Endothelial cell of umbilical vein (primary cell): ENCODE measurements around the gene IL17F. TPM values are rescaled to one million over a fixed set of nuclear protein-coding genes. Genes with fewer than 3 reads are reported as not detected.

Experiments
- BruUV-seq: library from RNA; stranded (reverse); fragments of 400-500 nt; replicated peaks from 2 replicates; lab custom pipeline; 2021; lab: Mats Ljungman, UMichigan
- CTCF ChIA-PET: fragments of 300-600, 350-600 bp; sonication (Branson Sonifier 250); formaldehyde crosslinking; loops from one replicate; lab custom pipeline; 2021; ENCODE audit warnings: antibody characterized with exemption, inconsistent platforms; lab: Charles Lee
- POLR2A ChIA-PET: fragments of 300-600, 350-600 bp; sonication (Branson Sonifier 250); formaldehyde crosslinking; loops from one replicate; lab custom pipeline; 2021; ENCODE audit warnings: antibody characterized with exemption, inconsistent platforms; lab: Charles Lee
- DNase-seq: peaks from one replicate; pipeline ENCODE4 v3.0.0-alpha.2; 2011; ENCODE audit warnings: low read depth, low spot score
- FAIRE-seq: peaks from 2 replicates; lab custom pipeline; 2011; peaks lifted over from hg19 to GRCh38; lab: Jason Lieb, UNC
- H2AFZ ChIP-seq: 2 replicates; pipeline ENCODE4 v1.6.0; 2012; ENCODE audit warnings: low read depth, low read length, control low read depth, inconsistent platforms
- H3K27ac ChIP-seq: 2 replicates; pipeline ENCODE4 v1.5.1; 2011; ENCODE audit warnings: low read depth, mild to moderate bottlenecking, control low read depth, low read length, moderate library complexity; ENCODE audit not compliant: insufficient read depth
- H3K27me3 ChIP-seq, 2 experiments: 2 replicates each; pipeline versions ENCODE4 v1.6.0 to v1.6.1; 2011; ENCODE audit warnings: low read length in 2 of 2, mixed read lengths in 1 of 2; ENCODE audit not compliant: control insufficient read depth in 2 of 2, insufficient read depth in 2 of 2
- H3K36me3 ChIP-seq, 2 experiments: 2 replicates in 1 of 2; 3 replicates in 1 of 2; pipeline ENCODE4 v1.5.1; 2011; ENCODE audit warnings: low read length in 2 of 2, mild to moderate bottlenecking in 1 of 2, moderate library complexity in 1 of 2; ENCODE audit not compliant: control insufficient read depth in 2 of 2, insufficient read depth in 2 of 2; ENCODE audit errors: extremely low read depth in 1 of 2
- H3K4me1 ChIP-seq: 3 replicates; pipeline ENCODE4 v1.5.1; 2011; ENCODE audit warnings: mild to moderate bottlenecking, low read length; ENCODE audit not compliant: control insufficient read depth, insufficient read depth; ENCODE audit errors: extremely low read depth
- H3K4me2 ChIP-seq: 2 replicates; pipeline ENCODE4 v1.6.1; 2011; ENCODE audit warnings: low read length, control low read depth, mixed read lengths; ENCODE audit not compliant: insufficient read depth
- H3K4me3 ChIP-seq, 3 experiments: fragments of 200-600 bp in 1 of 3; sonication (generic), shearing (Covaris generic) in 1 of 3; replicated peaks in 1 of 3; 2 replicates each; pipeline ENCODE4 v1.5.1; 2011 to 2016; ENCODE audit warnings: control low read depth in 3 of 3, low read length in 3 of 3, mild to moderate bottlenecking in 2 of 3, inconsistent platforms in 1 of 3, low read depth in 1 of 3, moderate library complexity in 1 of 3; ENCODE audit not compliant: insufficient read depth in 1 of 3
- H3K79me2 ChIP-seq: 2 replicates; pipeline ENCODE4 v1.6.0; 2012; ENCODE audit warnings: low read length, inconsistent platforms; ENCODE audit not compliant: control insufficient read depth, insufficient read depth
- H3K9ac ChIP-seq: replicated peaks from 2 replicates; pipeline ENCODE3; 2011; ENCODE audit warnings: low read length, control low read depth; ENCODE audit not compliant: insufficient read depth; ENCODE audit errors: extremely low read depth
- H3K9me1 ChIP-seq: replicated peaks from 3 replicates; pipeline ENCODE4 v1.6.0; 2011; ENCODE audit warnings: mild to moderate bottlenecking, low read length; ENCODE audit not compliant: control insufficient read depth, insufficient read depth; ENCODE audit errors: extremely low read depth
- H3K9me3 ChIP-seq: replicated peaks from 2 replicates; pipeline ENCODE4 v1.5.1; 2012; ENCODE audit warnings: low read length, inconsistent platforms; ENCODE audit not compliant: control insufficient read depth, insufficient read depth
- H4K20me1 ChIP-seq: replicated peaks from 2 replicates; pipeline ENCODE3; 2011; ENCODE audit warnings: mild to moderate bottlenecking, low read length; ENCODE audit not compliant: control insufficient read depth, insufficient read depth; ENCODE audit errors: extremely low read depth
- EZH2 ChIP-seq: IDR thresholded peaks from 2 replicates; pipeline ENCODE4 v1.6.1; 2012; ENCODE audit warnings: borderline replicate concordance, low read depth, mild to moderate bottlenecking, moderate library complexity, low read length, inconsistent platforms; ENCODE audit not compliant: severe bottlenecking
- FOS ChIP-seq: IDR thresholded peaks from 2 replicates; pipeline ENCODE4 v1.6.1; 2011; ENCODE audit warnings: mild to moderate bottlenecking, low read length, moderate library complexity, borderline replicate concordance; ENCODE audit not compliant: insufficient read depth
- GATA2 ChIP-seq: IDR thresholded peaks from 2 replicates; pipeline ENCODE4 v1.7.0; 2011; ENCODE audit warnings: low read depth, mild to moderate bottlenecking, moderate library complexity, mixed read lengths, low read length; ENCODE audit not compliant: insufficient read length, insufficient read depth
- JUN ChIP-seq: IDR thresholded peaks from 2 replicates; pipeline ENCODE4 v1.6.1; 2011; ENCODE audit warnings: borderline replicate concordance, low read depth; ENCODE audit not compliant: insufficient read length, insufficient read depth
- MAX ChIP-seq: IDR thresholded peaks from 2 replicates; pipeline ENCODE4 v1.6.1; 2011; ENCODE audit not compliant: insufficient read depth, insufficient read length
- MYC ChIP-seq: IDR thresholded peaks from one replicate; pipeline ENCODE4 v1.6.1; 2011; ENCODE audit warnings: mild to moderate bottlenecking, low read depth, low read length
- POLR2A ChIP-seq: IDR thresholded peaks from 2 replicates; pipeline ENCODE4 v1.6.1; 2012; ENCODE audit warnings: low read depth, mild to moderate bottlenecking, control low read depth, low read length
- POLR2AphosphoS5 ChIP-seq: IDR thresholded peaks from 2 replicates; pipeline ENCODE4 v1.6.1; 2012; ENCODE audit warnings: low read depth, mild to moderate bottlenecking, control low read depth, low read length, moderate library complexity; ENCODE audit not compliant: insufficient read depth
- dilution Hi-C: fragments of 300-500 bp; cut with MboI; formaldehyde crosslinking; loops from one replicate; pipeline ENCODE4 v1.15.0; 2019; ENCODE audit warnings: low sequenced_read_pairs; ENCODE audit not compliant: extremely low pct_ligation_motif_present
- intact Hi-C: fragments of 100-400 bp; cut with micrococcal nuclease; formaldehyde crosslinking; loops from one replicate; pipeline ENCODE4 v1.10.0; 2022
- polyA plus RNA-seq, 4 experiments: library from polyadenylated mRNA; depleted of rRNA in 3 of 4; stranded (reverse) in 3 of 4; unstranded in 1 of 4; fragments of >200 nt; gene quantifications; 2 replicates each; pipeline versions ENCODE4 v1.2.1 to v1.2.3, GENCODE V29; 2011 to 2012; ENCODE audit warnings: missing spikeins in 1 of 4
- total RNA-seq: library from RNA; stranded (reverse); gene quantifications from 2 replicates; pipeline ENCODE4 v1.2.3, GENCODE V29; 2021
- TF ChIP-seq, protein P1 (sequence below), 2 donors: IDR thresholded peaks; 1 replicate in 1 of 2; 2 replicates in 1 of 2; pipeline ENCODE4 v1.5.1; 2011; ENCODE audit warnings: low read length in 2 of 2, mild to moderate bottlenecking in 2 of 2, moderate library complexity in 2 of 2, control low read depth in 1 of 2, inconsistent platforms in 1 of 2, low read depth in 1 of 2; ENCODE audit not compliant: insufficient read depth in 1 of 2; ENCODE audit errors: extremely low read depth in 1 of 2

Gene IL17F
- total and polyA plus RNA-seq, 2 donors (not counting 3 experiments of a cell fraction or from before 2014, with no cell fraction given): not detected

DNA sequence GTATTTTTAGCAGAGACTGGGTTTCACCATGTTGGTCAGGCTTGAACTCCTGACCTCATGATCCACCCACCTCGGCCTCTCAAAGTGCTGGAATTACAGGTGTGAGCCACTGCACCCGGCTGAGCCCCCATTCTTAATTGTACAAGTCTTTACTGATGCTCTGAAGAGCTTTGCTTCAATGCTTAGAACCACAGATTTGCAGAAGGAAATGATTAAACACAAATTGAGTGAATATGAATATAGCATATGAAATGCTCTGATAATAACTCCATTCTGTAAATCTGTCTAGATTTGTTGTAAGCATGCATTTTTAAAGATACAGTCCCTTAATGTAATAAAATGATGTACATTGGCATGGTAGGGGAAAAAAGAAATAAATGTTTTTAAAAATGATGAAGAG is 44.5 kb upstream of the IL17F start:
- H3K4me2 ChIP-seq: no peak overlapping the region
- H4K20me1 ChIP-seq: no peaks in the 10 kb centered on the region
- intact Hi-C loops: loop anchor here (10.0 kb wide), 1 partner anchor 286 kb away; the partner anchor contains the start of gene TRAM2
- peaks cover 13% of the 10 kb centered on the region for H3K4me1 ChIP-seq
- FAIRE-seq (no peak), DNase-seq (no peak)
- no TSS peak for BruUV-seq
- H3K9ac ChIP-seq: no peak overlapping the region
- no peaks in the 10 kb centered on the region for H3K9me3 ChIP-seq
- H2AFZ ChIP-seq: no peak overlapping the region
- peaks cover 6% of the 10 kb centered on the region for H3K79me2 ChIP-seq
- no peak overlapping the region for H3K27ac ChIP-seq
- TF ChIP-seq MYC: no peak
- TF ChIP-seq, protein P1, sequence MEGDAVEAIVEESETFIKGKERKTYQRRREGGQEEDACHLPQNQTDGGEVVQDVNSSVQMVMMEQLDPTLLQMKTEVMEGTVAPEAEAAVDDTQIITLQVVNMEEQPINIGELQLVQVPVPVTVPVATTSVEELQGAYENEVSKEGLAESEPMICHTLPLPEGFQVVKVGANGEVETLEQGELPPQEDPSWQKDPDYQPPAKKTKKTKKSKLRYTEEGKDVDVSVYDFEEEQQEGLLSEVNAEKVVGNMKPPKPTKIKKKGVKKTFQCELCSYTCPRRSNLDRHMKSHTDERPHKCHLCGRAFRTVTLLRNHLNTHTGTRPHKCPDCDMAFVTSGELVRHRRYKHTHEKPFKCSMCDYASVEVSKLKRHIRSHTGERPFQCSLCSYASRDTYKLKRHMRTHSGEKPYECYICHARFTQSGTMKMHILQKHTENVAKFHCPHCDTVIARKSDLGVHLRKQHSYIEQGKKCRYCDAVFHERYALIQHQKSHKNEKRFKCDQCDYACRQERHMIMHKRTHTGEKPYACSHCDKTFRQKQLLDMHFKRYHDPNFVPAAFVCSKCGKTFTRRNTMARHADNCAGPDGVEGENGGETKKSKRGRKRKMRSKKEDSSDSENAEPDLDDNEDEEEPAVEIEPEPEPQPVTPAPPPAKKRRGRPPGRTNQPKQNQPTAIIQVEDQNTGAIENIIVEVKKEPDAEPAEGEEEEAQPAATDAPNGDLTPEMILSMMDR (IDR thresholded peaks at IDR 0.05; ENCODE audit: extremely low read depth in 1 of 2, insufficient read depth in 1 of 2, low read depth in 1 of 2, low read length in 2 of 2): no peak
- TF ChIP-seq EZH2: no peak
- no peak for TF ChIP-seq FOS
- TF ChIP-seq POLR2AphosphoS5: no peak
- no peak for TF ChIP-seq GATA2
- TF ChIP-seq MAX: no peak
- no peak for TF ChIP-seq JUN
- no peak for TF ChIP-seq POLR2A
- ChIA-PET CTCF (interaction anchor here (0.6 to 8.3 kb wide), 7 partner anchors 17 to 112 kb away, joined by 3 to 104 read pairs (median 5); no protein-coding TSS in a partner anchor), POLR2A (no interaction called here)
- no peaks in the 10 kb centered on the region for H3K36me3 ChIP-seq
- dilution Hi-C loops: loop anchor here (25.0 kb wide), 1 partner anchor 98 kb away; no protein-coding TSS in a partner anchor
- H3K9me1 ChIP-seq: no peaks in the 10 kb centered on the region
- H3K27me3 ChIP-seq: peaks cover 0 to 2% of the 10 kb centered on the region in 2 experiments
- no peak overlapping the region for H3K4me3 ChIP-seq
